HL-60 (cell line): ENCODE results near the gene CCDC107.

ENCODE experiments used
- DNase-seq, 2 experiments: peaks; one replicate each; pipeline ENCODE4 v3.0.0-alpha.2; 2010 to 2020; ENCODE audit warnings: low read depth in 1 of 2, low spot score in 1 of 2
- H3K27ac ChIP-seq: fragments of 250-450 bp; sonication (Bioruptor Pico); replicated peaks from 2 replicates; pipeline ENCODE4 v1.5.1; 2020; ENCODE audit warnings: mild to moderate bottlenecking, moderate library complexity
- H3K27me3 ChIP-seq: fragments of 250-450 bp; sonication (Bioruptor Pico); 2 replicates; pipeline ENCODE4 v1.5.1; 2021; ENCODE audit warnings: mild to moderate bottlenecking, moderate library complexity; ENCODE audit not compliant: insufficient read depth, poor library complexity, severe bottlenecking
- H3K4me3 ChIP-seq: replicated peaks from 2 replicates; pipeline ENCODE4 v1.5.1; 2011; ENCODE audit warnings: mild to moderate bottlenecking, control low read depth, low read length; ENCODE audit not compliant: insufficient read depth
- CTCF ChIP-seq: IDR thresholded peaks from one replicate; pipeline ENCODE4 v1.5.1; 2011; ENCODE audit warnings: low read length, control low read depth, inconsistent platforms; ENCODE audit not compliant: insufficient read depth
- GABPA ChIP-seq: IDR thresholded peaks from 2 replicates; pipeline ENCODE4 v1.6.1; 2012; ENCODE audit warnings: low read depth
- POLR2AphosphoS5 ChIP-seq: IDR thresholded peaks from 2 replicates; pipeline ENCODE4 v1.6.1; 2012; ENCODE audit warnings: low read depth
- REST ChIP-seq: IDR thresholded peaks from 2 replicates; pipeline ENCODE4 v1.6.1; 2012; ENCODE audit warnings: low read depth; ENCODE audit not compliant: insufficient replicate concordance
- SPI1 ChIP-seq: IDR thresholded peaks from 2 replicates; pipeline ENCODE4 v1.6.1; 2012; ENCODE audit warnings: low read depth, mild to moderate bottlenecking, borderline replicate concordance

Gene CCDC107

GRCh38 chr9:35652829-35653209, 5.3 kb upstream of the CCDC107 start:
- TF ChIP-seq REST (no peak), SPI1 (no peak), POLR2AphosphoS5 (no peak), GABPA (no peak), CTCF (no peak)
- Histone ChIP-seq H3K4me3 (no peak overlapping the region), H3K27me3 (no peaks in the 10 kb centered on the region), H3K27ac (no peak overlapping the region)
- no peak for DNase-seq

DNA sequence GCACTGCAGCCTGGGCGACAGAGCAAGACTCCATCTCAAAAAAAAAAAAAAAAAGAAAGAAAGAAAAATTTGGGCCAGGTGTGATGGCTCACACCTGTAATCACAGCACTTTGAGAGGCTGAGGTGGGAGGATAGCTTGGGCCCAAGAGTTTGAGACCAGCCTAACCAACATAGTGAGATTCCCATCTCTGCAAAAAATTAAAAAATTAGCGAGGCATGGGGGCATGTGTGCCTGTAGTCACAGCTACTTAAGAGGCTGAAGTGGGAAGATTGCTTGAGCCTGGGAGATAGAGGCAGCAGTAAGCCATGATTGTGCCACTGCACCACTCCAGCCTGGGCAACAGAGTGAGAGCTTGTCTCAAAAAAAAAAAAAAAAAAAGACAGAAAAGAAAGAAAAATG, 4.5 kb upstream of the CCDC107 start:
- Histone ChIP-seq H3K27ac (no peak overlapping the region), H3K27me3 (no peaks in the 10 kb centered on the region), H3K4me3 (no peak overlapping the region)
- TF ChIP-seq POLR2AphosphoS5 (no peak), REST (no peak), GABPA (no peak), SPI1 (no peak), CTCF (no peak)
- no peak for DNase-seq

DNA sequence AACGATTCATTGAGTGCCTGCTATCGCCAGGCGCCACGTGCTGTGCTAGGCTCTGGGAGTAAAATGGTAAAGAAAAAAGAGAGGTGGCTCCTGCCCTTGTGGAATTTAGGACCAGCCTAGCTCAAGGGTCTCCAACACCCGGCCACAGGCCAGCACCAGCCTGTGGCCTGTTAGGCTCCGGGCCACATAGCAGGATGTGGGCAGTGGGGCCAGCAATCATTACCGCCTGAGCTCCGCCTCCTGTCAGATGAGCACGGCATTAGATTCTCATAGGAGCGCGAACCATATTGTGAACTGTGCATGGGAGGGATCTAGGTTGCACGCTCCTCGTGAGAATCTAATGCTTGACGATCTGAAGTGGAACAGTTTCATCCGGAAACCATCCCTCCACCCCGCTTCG, 1.7 kb upstream of the CCDC107 start:
- Histone ChIP-seq H3K4me3 (no peak overlapping the region), H3K27me3 (no peaks in the 10 kb centered on the region), H3K27ac (no peak overlapping the region)
- no peak for TF ChIP-seq POLR2AphosphoS5
- no peak for TF ChIP-seq CTCF
- no peak for TF ChIP-seq REST
- no peak for TF ChIP-seq SPI1
- TF ChIP-seq GABPA = no peak
- DNase-seq = no peak
